ENCODE measurements around the gene GRIN2C.

DNA sequence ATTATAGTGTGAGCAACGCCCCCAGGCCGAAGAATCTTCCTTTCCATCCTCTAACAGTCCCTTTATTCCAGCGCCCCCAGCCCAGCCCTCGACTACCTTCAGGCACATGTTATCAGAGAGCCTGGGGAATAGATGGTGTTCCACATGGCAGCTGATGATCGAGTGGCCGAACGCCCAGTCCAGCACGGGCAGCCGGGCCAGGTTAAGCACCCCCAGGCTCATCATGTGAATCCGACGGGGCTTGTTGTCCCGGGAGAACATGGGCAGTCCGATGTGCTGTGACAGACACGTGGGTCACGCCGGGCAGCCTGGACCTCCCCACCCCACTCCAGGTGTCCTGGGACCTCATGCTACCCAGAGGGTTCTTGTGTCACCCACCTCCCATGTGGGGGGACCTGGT is 19.6 kb upstream of the GRIN2C start:
- no peak for TF ChIP-seq POLR2A (IDR thresholded peaks at IDR 0.05)
- TF ChIP-seq, protein P1, sequence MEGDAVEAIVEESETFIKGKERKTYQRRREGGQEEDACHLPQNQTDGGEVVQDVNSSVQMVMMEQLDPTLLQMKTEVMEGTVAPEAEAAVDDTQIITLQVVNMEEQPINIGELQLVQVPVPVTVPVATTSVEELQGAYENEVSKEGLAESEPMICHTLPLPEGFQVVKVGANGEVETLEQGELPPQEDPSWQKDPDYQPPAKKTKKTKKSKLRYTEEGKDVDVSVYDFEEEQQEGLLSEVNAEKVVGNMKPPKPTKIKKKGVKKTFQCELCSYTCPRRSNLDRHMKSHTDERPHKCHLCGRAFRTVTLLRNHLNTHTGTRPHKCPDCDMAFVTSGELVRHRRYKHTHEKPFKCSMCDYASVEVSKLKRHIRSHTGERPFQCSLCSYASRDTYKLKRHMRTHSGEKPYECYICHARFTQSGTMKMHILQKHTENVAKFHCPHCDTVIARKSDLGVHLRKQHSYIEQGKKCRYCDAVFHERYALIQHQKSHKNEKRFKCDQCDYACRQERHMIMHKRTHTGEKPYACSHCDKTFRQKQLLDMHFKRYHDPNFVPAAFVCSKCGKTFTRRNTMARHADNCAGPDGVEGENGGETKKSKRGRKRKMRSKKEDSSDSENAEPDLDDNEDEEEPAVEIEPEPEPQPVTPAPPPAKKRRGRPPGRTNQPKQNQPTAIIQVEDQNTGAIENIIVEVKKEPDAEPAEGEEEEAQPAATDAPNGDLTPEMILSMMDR (IDR thresholded peaks at IDR 0.05), result no peak
